RKO (cell line): ENCODE results near the gene CC2D1B.
"Not testable (repeated sequence)": the region's sequence is repeated elsewhere in the genome, so short reads cannot be mapped to it uniquely, and the experiment has no call there.

ENCODE experiments used
- DNase-seq: peaks from one replicate; pipeline ENCODE4 v3.0.0-alpha.2; 2016; ENCODE audit warnings: low spot score

CC2D1B gene, protein sequence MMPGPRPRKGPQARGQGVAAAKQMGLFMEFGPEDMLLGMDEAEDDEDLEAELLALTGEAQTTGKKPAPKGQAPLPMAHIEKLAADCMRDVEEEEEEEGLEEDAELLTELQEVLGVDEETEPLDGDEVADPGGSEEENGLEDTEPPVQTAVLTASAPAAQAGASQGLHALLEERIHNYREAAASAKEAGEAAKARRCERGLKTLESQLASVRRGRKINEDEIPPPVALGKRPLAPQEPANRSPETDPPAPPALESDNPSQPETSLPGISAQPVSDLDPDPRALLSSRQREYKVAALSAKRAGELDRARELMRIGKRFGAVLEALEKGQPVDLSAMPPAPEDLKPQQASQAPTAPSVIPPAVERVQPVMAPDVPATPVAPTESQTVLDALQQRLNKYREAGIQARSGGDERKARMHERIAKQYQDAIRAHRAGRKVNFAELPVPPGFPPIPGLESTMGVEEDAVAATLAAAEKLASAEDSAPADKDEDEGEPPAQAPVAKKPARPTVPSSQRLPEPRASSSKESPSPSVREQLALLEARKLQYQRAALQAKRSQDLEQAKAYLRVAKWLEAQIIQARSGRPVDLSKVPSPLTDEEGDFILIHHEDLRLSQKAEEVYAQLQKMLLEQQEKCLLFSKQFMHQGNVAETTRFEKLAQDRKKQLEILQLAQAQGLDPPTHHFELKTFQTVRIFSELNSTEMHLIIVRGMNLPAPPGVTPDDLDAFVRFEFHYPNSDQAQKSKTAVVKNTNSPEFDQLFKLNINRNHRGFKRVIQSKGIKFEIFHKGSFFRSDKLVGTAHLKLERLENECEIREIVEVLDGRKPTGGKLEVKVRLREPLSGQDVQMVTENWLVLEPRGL

DNA sequence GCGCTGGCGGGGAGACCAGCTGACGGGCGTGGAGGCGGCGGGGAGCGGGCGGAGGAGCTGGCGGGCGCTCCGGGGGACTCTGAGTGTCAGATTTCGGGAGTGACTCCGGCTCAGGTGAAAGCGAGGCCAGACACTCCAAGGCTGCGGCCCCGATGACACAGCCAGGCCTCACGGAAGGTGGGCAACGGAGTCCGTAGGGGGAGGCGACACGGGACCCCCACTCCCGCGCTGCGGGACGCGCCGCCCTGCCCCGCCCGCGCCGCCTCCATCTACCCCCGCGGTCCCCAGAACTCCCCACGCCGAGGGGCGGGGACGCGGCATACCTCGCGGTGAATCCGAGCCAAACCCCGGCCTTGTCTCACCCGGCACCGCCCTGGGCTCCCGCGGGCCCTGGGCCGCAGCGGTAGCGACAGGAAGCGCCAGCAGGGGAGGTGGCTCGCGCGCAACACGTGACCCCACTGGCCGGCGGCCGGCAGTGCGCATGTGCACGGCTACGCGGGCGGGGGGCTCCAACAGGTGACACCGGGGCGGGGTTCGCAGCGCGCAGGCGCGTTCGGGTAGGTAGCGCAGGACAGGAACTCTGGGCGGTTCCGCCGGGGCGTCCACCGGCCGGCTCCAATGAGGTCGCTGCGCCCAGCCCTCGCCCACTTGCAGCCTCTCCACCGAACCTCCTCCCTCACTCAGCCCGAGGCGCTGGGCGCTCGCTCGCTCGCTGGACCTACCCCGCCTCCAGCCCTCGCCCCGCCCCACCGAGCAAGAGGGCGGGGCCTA lies at the start of gene CC2D1B:
Gene CC2D1B, minus strand, starts transcription at position 460 of the 771 bp plus-strand sequence. CDS start 1,585 bp downstream, outside the sequence.
- DNase-seq, result peak; percentile 97

DNA sequence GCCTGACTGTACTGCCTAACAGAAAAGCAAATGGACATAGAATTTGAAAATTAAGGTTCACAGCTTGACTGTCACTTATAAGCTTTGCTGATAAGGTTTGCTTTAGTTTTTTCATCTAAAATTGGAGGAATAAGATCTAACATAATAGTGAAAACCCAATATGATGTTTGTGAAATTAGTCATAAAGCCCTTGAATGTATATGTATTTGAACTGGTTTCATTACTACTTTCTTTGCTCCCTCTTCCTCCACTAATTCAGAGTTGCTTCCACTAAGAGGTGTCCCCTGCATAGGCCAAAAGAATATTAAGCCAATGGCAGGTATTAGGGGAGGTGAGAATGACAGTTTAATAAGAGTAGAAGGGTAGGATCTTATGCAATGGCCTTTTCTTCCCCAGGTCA lies 48.9 kb upstream of the CC2D1B start:
- DNase-seq, result no peak

DNA sequence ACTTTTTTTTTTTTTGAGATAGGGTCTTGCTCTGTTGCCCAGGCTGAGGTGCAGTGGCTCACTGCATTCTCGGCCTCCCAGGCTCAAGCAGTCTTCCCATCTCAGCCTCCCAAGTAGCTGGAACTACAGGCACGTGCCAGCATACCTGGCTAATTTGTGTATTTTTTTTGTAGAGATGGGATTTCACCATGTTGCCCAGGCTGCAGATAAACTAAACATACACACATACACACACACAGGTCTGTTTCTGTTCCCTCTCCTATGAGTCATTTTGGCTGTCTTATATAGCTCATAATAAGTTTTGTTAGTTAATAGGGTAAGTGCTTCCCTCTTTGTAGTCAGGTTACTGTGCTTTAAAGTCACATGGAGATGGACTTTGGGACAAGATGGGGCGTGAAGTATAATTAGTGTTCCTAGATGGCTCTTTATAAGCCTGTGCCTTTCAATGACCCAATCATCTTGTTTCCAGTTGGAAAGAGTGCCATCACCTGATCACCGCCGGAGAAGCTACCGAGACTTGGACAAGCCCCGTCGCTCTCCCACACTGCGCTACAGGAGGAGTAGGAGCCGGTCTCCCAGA lies 47.5 kb upstream of the CC2D1B start:
- peak; percentile 18 for DNase-seq

DNA sequence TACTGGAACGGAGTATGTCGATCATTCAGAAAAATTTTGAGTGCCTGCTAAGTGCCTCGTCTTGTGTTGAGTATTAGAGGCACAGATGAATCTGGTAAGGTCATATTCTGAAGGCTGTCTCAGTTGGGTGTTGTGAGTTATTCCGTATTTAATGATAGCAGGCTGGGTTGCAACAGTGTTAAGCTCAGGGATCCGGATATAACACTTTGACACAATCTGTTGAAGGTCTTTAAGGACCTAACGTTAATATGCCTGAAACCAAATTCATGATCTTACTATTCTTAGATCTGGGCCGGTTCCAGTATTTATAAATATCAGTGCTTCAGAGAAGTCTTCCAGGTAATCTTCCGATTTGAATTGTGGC lies 39.0 kb upstream of the CC2D1B start:
- no peak for DNase-seq

DNA sequence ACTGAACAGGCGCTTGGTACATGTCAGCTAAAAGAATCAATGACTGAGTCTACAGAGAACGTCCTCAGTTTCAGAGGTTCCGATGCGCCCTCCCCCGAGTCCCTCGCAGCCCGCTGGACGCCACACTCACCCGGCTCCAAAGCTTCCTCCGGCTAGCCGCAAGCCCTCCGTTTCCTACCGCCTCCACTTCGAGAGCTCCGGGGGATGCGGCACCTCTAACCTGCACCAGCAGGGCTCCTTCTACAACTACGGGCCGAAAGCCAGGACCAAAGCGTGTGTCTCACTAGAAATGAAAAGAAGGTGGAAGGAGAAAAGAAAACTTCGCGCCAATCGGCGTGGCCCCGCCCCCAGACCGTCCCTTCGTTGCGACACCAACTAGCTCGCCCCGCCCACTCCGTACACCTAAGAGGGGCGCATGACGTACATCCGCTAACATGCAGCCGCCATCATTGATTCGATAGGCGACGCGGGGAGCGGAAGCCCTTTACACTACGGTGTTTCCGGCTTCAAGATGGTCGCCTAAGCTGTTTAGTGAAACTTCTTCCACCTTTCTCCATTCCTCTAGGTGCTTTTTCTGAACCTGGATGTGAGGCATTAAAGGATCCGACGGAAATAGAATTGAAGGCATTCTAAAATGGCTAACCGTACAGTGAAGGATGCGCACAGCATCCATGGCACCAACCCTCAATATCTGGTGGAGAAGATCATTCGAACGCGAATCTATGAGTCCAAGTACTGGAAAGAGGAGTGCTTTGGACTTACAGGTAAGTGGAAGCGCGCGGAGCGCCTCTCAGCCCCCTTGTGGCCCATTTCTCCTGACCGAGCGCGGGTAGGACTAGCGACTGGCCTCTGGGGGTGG lies 38.3 kb upstream of the CC2D1B start, which contains the start of the genes ORC1 and PRPF38A:
Gene ORC1, minus strand, starts transcription at position 308 of the 859 bp plus-strand sequence. CDS start 2,200 bp downstream, outside the sequence.
Gene PRPF38A, plus strand, starts transcription at position 487 of the 859 bp plus-strand sequence. Its CDS starts 148 bp downstream, at position 635.
- DNase-seq, result peak; percentile 98

DNA sequence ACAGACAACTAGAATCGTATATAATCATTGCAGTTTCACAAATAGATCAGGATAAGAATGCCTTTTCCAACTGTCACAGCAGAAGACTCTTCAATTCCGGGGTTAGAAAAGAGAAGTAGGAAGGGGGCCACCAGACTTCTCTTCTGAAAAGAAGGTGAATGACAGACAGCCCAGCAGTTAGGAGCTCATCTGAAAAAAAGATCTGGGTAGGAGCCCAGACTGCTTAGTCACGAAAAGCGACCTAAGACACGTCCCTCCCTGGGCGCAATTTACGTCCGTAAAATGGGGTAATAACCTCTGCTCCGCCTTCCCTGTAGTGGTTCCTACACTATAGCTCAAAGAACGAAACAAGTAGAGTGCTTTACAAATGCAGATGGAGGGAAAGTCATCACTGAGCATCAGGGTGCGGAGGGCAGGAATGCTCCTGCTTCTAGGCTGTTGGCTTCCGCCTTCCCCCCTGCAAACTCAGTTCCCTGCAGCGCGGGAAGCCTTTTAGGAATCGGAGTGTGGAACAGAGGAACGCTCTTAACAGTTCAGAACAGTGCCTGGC lies 37.6 kb upstream of the CC2D1B start:
- peak; percentile 92 for DNase-seq

DNA sequence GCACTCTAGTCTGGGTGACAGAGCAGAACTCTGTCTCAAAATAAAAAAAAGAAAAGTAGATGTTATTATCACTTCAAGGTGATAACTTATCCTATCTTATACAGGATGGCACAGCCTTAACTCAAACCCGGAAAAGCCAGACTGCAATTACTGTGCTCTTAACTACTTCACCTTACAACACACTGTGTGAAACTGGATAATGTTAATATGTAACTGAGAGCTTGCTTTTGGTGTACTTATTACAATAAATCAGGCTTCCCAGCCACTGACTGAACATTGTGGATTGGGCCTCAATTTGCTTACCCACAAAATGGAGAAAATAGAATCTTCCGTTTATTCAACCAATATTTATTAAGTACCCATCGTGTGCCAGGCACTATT lies 36.8 kb upstream of the CC2D1B start:
- peak; percentile 13 for DNase-seq

DNA sequence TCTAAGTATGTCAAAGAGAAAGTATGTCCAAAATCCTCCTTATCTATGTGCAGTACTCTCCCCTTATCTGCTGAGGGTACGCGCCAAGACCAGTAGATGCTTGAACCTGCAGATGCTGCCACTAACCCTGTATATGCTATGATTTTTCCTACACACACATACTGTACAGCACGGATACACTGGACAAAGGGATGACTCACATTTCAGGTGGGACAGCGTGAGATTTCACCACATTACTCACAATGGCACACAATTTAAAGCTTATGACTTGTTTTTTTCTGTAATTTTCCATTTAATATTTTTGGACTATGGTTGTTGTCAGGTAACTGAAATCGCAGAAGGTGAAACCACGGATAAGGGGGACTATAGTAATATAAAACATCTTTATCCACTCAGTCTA lies 34.1 kb upstream of the CC2D1B start:
- DNase-seq, result no peak

DNA sequence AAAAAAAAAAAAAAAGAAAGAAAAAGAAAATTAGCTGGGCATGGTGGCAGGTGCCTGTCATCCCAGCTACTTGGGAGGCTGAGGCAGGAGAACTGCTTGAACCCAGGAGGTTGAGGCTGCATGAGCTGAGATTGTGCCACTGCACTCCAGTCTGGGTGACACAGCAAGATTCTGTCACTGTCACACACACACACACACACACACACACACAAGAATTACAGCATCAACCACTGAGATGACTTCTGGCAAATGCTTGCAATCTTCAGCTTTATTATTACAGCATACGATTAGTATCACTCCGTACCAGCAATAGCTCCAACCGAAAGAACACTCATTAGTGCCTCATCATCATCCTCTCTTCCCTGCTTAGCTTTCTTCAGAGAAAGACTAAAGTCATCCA lies 33.6 kb upstream of the CC2D1B start:
- DNase-seq, result no peak

DNA sequence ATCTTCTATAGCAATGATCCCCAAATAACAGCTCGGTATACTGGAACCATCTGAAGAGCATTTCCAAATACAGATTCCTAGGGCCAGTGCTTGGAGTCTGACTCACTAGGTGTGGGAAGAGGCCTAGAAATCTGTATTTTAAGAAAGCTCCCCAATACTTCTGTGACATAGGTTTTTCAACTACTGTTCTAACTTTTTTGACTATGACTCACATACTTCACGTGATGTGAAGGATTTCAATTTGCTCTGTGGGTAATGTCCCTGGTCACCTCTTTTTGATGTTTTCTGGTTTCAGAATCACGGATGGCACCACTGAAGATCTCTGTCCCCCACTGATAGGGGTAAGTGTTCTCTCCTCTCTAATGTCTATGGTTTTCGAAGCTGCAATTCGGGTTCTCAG lies 27.2 kb upstream of the CC2D1B start:
- no peak for DNase-seq

DNA sequence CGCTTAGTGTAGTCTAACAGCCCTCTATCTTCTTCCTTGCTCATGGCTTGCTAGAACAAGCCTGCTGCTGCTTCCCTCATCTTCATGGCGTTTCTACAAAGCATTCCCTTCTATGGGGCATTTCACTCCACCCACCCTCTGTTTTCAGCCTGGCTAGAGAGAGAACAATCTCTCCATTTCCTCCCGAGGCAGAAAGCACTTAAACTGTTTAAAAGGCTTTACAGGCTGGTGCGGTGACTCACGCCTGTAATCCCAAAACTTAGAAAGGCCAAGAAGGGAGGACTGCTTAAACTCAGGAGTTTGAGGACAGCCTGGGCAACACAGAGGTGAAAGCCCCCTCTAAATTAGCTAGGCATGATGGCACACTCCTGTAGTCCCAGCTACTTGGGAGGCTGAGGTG lies 20.5 kb upstream of the CC2D1B start:
- DNase-seq, result no peak

DNA sequence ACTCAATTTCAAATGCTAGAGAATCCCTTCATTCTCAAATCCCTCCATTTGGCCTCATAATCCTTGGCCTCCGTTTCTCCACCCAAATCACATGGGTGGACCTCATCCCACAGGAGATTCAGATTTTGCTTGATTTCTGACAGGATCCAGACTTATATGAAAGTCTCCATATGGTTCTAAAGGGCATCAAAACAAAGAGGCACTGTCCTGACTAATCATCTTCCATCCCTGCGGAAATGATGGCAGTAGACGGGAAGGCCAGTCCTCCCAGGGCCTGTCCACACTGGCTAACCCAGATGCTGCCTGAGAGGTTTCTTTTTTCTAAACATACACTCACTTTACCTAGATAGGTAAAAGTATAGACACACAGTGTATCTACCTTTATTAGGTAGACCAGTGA lies 19.4 kb upstream of the CC2D1B start:
- DNase-seq, result no peak

DNA sequence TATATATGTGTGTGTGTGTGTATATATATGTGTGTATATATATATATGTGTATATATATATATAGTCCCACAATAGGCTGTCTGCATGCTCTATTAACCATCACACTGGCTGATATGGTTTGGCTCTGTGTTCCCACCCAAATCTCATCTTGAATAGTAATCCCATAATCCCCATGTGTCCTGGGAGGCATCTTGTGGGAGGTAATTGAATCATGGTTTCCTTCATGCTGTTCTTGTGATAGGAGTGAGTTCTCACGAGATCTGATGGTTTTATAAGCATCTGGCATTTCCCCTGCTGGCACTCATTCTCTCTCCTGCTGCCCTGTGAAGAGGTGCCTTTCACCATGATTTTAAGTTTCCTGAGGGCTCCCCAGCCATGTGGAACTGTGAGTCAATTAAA lies 3.8 kb upstream of the CC2D1B start:
- DNase-seq, result not testable (repeated sequence)

DNA sequence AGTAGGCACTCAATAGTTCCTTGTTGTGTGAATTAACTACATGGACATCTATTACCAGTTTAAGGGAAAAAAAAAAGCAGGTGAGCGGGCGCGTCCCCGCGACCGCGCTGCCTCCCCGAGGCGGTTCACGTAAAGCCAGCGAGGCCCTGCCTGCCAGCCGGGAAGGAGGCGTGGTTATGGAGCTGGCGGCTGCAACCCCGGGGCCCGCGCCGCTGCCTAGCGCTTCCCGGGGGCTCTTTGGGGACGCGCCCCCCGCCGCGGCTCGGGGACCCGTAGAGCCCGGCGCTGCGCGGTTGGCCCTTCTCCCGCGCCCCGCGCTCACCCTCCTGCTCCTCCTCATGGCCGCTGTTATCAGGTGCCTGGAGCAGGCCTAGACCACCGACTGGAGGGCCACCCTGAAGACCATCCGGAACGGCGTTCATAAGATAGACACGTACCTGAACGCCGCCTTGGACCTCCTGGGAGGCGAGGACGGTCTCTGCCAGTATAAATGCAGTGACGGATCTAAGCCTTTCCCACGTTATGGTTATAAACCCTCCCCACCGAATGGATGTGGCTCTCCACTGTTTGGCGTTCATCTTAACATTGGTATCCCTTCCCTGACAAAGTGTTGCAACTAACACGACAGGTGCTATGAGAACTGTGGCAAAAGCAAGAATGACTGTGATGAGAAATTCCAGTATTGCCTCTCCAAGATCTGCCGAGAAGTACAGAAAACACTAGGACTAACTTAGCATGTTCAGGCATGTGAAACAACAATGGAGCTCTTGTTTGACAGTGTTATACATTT lies 2.6 kb upstream of the CC2D1B start:
- DNase-seq, result peak; percentile 68

DNA sequence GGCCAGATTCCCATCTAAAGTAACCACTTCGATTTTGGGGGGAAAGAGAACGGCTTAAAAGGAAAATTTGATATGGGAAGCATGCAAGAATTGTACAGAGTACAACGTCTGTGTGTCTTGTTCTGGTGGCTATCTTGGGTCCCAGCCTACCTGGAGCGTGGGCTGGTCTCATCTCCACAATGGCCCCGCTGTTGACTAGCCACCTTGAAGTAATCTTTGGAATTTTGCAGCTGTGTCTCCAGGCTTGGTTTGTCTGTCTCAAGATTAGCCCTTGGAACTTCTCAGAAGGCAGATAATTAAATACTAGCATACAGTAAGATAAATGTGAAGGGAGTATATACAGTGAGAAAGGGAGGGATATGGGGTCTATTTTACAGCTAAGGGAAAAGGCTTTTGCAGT lies 1.3 kb upstream of the CC2D1B start:
- DNase-seq, result no peak

DNA sequence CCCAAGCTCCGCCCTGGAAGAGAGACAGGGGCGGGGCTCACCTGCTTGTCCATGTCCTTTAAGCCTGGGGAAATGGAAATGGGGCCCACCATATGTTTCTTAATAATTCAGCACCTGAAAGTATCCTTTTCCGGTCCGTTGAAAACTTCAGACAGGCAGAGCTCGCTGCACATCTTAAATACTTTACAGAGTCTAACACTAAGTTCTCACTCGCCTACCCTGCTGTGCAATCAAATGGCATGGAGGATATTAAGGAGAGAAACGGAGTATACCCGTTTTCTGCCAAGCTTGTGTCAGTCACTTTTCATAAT lies 467 bp upstream of the CC2D1B start:
- no peak for DNase-seq

DNA sequence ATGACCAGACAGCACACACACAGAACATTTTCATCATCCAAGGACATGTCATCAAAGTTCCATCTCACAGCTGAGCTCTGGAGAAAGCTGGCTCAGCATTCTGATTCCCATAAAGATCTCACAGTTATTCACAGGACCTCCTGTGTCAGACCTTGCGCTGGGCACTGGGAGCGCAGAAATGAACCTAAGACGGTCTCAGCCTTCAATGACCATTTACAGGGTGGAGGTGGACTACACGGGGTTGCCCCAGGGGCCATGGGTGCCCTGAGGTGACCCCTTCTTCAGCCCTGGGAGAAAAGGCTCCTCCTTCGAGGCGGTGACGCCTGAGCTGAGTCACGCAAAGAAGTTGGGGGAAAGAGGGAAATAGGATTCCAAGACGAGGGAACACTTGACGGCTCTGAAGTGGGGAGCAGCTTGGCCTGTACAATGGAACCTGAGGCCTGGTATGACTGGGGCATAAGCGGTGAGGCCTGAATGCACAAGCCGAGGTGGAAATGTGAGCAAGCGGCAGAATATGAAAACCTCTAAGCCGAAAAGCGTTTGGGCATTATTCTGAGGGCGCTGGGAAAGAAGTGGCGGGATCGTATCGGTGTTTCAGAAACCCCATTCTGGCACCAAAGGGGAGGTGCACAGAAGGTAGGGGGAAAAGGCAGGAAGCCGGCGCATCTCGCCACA lies 797 bp downstream of the CC2D1B start:
- peak; percentile 80 for DNase-seq

DNA sequence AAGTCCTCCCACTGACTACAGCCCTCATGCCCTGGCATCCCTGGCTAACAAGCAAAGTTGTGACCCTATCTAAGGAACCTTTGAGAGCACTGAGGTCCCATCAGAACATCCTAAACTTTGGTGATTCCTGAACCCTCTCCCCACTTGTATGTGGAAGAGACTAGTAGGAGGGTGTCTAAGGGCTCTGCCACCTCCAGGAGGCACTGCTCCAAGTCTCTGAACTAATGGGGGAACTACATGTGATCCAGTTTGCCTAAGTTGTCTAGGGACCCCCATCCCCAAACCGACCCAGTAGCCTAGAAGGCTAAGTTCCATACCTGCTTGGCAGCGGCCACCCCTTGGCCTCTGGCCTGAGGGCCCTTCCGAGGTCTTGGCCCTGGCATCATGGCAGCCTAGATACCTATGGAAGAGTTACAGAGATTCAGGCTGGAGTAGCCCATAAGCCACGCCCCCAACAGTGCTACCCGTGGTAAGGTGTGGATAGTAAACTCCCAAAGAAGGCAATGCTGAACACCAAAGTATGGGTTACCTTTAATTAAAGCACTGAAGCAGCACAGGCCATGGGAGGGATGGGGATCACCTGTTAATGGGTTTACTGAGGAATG lies 1.7 kb downstream of the CC2D1B start:
- no peak for DNase-seq

DNA sequence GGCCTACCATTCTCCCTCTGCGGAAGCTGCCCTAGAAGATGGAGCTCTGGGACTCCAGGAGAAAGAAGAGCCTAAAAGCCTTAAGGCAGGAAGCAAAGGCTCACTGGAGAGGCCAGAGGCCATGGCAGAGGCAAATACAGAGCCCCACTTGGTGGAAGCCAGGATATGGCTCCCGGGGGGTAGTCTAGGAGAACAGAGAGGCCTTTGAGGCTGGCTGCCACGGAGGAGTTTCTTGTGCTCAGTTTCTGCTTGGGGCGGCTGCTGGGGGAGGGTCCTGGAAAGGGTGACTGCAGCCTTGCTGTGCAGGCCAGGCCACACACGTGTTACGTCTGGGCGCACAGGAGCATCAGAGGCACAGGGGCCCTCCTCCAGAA lies 5.4 kb downstream of the CC2D1B start:
- no peak for DNase-seq
